ENCODE measurements around the gene BTG4.

Gene BTG4

GRCh38 chr11:111452817-111453552 lies 59.2 kb downstream of the BTG4 start:
- no peak for DNase-seq

DNA sequence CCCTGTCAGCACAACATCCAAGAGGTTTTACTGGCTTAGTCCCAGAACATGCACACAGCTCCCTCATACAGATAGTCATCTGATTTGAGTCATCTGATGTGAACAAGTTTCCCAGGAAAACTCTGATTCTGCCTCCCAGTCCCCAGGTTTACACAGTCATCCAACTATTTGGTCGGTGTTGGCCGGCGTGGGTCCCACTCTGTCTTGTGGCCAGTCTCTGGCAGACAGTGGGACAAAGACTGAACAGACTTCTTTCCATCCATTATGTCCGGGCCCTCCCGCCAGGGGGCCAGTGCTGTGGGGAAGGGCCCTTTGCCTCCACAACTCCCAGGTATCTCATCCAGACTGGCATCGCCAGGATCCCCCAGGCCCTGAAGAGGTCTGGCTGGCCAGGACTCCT lies 60.0 kb downstream of the BTG4 start:
- DNase-seq: no peak

GRCh38 chr11:111450480-111451320 lies 61.5 kb downstream of the BTG4 start:
- DNase-seq: no peak

GRCh38 chr11:111449696-111450479 lies 62.3 kb downstream of the BTG4 start:
- no peak for DNase-seq

DNA sequence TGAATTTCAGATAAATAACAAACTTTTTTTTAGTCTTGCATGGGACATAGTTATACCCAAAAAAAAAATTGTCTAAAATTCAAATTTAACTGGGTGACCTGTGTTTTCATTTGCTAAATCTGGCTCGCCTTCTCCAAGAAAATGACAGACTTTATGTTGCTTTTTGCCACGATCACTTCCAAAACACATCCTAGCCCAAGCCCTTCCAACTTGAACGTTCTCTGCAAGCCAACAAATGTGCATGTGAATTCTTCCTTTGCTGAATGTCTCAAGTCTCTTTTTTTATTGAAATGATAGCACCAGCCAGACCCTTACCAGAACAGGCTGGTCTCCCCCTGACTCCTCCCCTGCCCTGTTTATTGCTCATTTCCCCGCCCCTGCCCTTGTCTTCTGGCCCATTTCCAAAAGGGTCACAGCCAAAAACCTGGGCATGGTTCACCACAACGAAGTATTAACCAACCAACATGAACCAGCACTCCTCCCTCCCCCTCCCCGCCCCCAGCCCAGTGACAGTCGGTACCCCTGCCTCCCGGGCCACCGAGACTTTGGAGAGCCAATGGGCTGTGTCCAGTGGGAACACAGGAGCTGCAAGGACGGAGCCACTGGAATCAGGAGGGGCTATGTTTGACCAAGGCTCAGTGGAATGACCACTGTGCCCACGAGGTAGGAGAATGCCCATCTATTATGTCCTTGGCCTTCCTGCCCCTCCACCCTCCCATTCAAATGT lies 63.2 kb downstream of the BTG4 start:
- no peak for DNase-seq

DNA sequence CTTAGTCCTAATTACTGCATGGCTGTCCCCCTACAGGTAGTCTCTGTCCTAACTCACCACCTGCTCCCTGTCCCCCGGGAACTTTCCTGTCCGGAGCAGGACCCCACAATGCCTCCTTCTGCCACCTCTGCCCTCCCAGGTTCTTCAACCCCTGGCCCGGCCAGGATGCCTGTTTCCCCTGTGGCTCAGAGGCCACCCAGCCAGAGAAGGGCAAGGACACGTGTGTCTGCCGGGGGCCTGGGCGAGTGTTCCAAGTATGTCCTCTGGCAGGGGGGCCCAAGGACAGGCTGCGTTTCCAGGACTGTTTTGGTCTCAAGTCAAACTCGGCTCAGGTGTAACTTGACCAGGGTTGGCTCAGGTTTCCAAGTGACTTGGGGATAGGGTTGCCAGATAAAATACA lies 63.8 kb downstream of the BTG4 start:
- no peak for DNase-seq

GRCh38 chr11:111447931-111448330 lies 64.3 kb downstream of the BTG4 start:
- no peak for DNase-seq

DNA sequence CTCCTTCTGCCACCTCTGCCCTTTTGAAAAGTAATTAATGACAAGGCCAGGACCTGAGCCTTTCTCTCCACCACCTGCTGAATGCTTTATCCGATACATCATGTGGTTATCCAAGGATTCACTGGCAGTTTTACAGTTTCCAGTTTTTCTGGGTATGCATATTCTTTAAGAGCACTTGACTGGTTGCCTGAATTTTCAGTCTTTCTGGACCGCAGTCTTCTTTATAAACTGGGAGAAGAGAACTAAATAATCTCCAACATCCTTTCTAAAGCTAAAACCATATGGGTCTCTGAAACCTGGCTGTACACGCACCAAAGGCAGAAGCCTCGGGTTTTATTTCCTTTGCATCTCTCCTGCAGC lies 65.1 kb downstream of the BTG4 start:
- no peak for DNase-seq

- DNase-seq: no peak
Observed at GRCh38 chr11:111446404-111447111, 65.6 kb downstream of the BTG4 start.

DNA sequence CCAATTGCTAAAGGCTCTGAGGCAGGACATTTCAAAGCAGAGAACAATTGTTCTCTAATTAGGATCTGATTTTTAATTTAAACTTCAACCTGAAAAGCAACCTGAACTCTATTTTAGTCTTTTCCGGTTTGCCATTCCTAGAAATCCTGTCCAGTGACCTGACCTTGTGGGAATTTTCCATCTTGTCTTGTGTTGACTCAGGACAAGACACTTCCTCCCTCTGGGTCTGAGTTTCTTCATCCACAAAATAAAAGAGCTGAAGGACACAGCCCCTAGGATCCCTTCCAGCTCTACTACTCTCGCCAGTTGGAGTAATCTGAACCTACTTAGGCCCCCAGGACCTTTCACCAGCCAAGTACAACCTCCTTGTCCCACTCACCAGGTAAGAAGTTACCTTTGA lies 66.6 kb downstream of the BTG4 start:
- no peak for DNase-seq
